GM18511 (cell line): ENCODE data around the gene ABI3BP.
A peak's percentile ranks its signal among the peaks of the same experiment; 100 is the strongest.

Experiments used
- ATAC-seq: cut with Tn5 transposase; IDR thresholded peaks from one replicate; pipeline ENCODE4 v1.9.1; 2021; ENCODE audit warnings: mild to moderate bottlenecking, moderate library complexity; ENCODE audit not compliant: unreplicated experiment

Gene ABI3BP

DNA sequence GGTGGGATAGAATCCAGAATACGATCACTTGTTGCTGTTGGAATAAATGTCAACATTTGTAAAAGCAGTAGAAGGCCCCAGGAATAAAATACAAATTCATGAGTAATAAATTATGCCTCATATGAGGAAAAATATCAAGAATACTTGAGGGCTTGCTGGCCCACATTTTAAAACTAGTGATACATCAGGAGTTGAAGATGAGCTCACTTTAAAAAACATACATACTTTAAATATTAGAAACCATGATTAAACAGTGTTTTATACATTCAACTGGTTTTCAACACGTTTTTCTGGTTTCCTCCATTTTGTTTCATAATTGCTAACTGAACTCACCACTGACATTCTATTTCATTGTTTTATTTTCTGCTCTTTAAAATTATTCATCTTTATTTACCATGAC lies 142.5 kb downstream of the ABI3BP start:
- no peak for ATAC-seq

DNA sequence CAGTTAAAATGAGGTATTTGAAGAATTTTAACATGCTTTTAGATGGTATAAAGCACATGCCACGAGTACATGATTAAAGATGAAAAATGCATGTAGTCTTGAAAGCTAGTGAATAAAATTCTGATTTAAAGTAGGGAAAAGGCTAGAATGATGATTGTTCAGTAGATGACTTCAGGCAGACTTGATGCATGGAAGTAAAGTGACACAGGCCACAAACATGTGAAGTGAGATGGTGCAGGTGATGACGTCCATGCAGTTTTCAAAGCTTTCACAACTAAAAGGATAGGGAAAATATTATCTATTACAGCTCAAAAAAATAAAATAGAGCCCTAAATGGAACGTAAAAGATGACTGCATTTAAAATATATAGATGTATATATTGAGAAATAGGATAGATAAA lies 143.1 kb downstream of the ABI3BP start:
- no peak for ATAC-seq

DNA sequence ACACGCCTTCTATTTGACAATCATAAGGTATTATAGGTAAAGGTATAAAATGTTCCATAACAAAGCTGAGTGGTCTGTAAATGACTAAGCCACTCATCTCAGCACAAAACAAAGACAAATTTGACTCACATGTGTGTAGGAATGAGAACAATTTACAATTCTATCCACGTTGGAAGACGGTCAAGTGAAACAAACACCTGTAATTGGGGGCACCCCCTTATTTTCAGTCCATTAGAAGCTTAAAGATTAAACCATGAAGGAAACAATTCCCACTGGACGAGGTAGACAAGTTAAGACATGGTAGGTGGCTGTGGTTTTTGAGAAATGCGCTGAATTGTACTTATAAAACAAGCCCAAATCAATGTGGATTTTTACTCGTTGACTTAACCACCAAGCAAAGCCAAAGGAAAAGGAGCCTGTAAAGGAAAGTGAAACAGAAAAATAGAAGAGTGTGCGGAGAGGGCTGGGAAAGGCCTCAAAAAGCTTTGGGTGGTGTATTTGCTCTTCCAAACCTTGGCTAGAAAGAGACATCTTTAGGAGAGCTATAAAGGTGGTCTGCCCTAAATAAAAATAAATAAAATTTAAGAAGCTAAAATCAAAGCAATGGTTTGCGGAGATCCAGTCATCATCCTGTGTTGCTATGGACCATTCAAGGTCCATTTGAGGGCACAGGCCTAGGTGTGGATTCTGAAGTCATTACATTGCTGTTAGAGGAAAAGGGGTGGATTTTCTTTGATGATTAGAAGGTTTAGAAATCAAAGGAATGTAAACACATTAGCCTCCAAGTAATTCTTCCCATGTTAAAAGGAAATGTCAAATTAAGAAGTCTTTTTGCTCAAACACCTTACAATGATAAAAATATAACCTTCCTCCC lies 148.9 kb downstream of the ABI3BP start:
- ATAC-seq, result no peak

DNA sequence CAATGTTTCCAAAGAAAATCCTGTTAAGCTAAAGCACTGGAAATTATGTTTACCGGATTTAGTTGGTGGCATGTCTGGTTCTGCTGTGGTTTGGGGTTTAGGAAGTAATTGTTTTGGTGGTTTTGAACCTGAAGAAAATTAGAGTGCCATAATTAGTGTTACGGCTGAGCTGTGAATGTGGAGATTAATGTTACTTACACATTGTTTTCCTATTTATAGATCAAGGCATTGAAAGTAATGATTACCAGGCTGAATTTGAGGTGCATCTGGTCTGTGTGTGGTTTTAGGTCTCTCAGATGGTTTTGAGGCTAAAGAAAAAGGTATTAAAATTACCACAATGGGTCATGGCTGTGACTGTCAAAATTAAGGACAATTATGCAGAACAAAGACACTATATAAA lies 155.1 kb downstream of the ABI3BP start:
- no peak for ATAC-seq

DNA sequence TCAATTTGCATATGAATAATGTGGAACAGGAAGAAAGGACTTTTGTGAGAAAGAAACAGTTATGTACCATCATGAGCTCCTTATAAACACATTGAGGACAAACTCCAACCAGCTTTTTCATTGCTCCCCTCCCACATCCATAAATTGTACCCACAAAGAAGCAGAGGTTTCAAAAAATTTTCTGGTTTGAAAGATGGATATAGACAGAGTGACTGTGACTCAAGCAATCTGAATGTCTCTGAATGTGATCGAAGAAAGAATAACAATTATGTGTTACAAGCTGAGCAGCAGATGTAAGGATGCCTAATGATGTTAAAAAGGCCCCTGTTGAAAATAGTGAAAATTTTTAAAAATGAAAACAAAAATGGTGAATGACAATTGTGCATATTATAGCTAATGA lies 156.6 kb downstream of the ABI3BP start:
- ATAC-seq, result no peak

DNA sequence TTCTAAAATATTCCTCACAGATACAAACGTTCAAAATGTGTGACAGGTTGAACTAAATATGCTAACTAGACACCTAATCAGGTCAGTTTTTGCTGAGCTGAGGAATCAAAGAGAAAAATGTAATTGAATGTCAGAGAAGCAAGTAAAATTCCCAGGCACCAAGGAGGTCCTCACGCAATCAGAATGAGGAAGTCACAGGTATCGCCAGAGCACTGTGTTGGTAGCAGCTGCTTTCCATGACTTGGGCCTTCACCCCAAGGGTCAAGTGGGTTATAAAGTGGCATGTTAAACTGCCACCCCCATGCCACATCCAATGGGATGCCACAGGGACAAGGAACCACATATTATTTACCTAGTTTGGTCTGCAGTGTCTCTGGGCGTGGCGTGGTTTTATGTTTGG lies 158.9 kb downstream of the ABI3BP start:
- ATAC-seq, result no peak

DNA sequence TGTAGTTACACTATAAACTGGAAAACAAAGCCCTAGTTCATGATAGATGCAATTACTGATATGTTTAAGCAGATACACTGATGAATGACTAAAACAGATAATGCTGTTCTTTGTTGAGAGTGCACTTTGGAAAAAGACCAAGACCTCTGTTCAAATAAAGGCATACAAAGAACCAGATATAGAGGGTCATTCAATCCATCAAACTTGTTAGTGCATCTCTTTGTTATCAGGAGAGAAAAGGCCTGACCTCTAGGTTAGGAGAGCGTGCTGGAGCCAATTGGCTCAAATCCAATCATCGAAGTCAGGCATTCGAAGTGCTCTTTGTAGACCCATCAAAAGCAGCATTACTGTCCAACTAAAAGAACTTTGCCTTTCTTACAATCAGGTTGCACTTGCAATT lies 159.7 kb downstream of the ABI3BP start:
- ATAC-seq, result no peak

DNA sequence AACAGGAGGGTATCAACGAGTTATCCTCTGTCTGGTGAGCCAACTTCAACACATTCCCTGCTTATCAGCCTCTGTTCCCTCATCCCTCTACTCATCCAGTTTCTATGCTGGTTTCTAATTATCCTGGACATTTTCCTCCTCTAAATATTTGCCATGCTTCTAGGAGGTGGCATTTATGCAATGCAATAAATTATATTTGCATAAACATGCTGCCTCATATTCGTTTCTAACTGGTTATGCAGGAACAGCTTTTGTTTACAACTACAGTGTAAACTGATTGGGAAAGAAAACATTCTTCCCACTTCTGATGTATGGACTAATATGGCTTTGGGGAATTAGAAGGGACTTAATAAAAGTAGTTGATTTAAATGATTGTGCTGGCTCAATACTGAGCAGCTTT lies 161.6 kb downstream of the ABI3BP start:
- no peak for ATAC-seq

DNA sequence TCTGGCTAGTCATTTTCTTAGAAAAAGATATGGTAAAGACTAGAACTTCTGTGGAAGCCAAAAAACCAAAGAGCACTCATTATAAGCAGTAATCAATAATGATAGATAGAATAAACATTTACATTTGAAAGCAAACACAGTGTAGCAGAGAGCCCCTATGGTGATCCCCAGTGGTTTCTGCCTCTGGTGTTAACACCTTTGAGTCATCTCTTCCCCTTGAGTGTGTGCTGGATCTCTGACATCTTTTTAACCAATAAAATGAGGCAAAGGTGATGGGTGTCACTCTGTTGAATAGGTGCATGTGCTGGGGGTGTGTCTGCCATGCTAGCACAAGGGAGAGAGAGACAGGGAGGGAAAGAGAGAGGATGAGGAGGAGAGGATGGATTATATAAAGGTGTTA lies 162.3 kb downstream of the ABI3BP start:
- no peak for ATAC-seq

DNA sequence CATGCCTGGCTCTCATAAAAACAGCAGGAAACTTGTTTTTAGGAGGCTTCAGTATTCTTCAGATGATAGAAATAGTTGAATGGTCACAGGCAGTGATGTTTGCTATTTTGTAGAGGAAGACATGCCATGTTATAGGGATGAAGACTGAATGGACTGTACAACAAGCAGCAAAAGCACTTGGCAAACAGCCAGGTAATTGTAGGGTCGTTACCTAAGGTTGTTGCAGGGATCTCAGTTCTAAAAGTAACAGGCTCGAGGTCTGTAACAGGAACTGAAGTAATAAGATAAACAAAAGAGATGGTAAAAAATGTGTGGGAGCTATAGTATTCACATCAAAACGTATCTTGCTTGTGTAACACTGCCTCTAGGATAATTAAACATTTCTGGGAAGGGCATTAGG lies 167.6 kb downstream of the ABI3BP start:
- no peak for ATAC-seq

DNA sequence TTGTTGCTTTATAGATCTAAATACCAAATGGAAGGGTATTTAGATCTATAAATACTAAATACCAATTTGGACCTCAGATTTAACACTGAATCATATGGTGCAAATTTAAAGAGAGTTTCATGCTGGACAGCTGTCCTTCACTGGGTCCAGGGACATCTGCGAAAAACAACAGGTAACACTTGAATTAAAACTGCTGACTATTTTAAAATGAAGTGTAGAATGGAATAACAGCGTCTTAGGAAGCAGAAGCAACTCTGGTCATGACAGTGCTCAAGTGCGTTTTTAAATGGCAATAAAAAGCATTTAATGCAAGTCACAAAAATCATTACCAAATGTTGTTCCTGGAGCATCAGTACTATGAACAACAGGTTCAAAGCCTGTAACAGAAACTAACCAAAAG lies 177.6 kb downstream of the ABI3BP start:
- ATAC-seq, result no peak

DNA sequence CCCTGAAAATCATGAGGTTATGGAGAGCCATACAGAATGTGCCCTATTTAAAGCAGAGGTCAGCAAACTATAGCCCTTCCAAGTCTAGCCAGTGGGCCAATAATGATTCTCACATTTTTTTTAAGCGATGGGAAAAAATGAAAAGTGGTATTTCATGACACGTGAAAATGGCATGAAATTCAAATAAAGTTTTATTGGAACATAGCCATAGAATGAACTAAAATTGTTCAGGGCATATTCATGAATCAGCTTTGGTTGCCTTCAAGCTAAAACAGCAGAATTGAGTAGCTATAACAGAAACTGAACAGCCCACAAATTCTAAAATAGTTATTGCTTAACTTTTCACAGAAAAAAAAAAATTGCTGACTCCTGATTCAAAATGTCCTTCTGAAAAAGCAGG lies 179.4 kb downstream of the ABI3BP start:
- no peak for ATAC-seq

DNA sequence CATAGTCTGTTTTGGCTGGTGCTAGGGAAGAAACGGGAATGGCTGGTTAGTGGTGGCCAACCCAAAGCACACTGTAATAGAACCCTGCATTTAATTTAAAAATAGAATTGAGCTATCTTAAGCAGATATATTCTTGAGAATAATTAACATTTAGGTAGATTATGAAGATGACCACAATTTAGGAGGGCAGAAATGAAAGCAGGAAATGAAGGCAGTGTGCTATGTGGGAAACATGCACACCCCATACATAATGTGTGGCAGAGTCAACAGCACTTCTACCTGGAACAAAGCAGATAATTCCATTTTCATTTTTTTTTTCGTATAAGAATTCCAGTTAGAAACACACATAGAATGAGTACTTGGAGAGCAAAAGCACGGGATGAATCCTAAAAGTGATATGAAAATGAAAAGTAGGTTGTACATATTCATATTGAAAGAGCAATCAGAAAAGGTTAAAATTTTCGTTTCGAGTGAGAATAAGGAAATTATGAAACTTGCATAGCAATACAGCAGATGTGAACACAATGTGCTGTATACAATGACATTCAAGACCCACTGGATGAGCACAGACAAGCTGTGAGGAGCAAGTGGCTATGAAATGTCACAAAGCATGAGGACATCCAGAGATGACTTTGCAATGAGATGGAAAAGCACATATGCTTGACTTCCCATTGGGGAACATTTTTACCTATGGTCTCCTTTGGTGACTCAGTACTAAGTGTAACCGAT lies 181.3 kb downstream of the ABI3BP start:
- peak; percentile 81 for ATAC-seq

DNA sequence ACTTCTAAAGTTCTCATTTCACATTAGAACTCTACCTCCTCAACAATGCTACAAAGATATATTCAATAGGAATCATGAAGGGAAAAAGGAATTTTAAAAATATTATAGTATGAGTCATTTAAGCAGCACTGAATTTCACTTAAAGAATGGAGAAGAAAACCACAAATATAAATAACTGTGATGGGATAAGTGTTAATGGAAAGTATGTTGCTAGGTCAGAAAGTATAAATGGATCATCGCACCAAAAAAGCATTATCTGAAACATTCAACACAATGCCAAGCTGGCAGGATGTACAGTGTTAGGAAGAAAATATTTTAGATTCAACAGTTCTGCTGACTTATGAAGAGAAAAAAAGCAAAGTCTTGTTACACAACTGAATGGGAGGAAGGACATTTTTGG lies 182.6 kb downstream of the ABI3BP start:
- no peak for ATAC-seq

DNA sequence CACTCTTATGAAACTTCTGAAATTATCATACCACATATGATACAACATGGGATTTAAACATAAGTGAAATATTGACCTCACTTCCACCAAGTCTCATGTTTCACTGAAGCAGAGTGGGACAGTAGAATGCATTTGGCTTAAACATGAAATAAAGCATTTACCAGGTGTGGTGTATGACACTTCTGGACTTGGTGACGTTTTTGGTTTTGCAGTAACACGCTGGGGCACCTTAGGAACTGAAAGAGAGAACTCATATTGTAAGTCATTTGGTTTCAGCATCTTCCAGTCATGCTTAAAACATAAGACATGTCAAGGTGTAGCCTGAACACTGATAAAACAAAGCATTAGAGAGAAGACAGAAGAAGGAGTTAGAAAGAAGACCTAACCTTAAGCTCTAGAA lies 188.6 kb downstream of the ABI3BP start:
- ATAC-seq, result no peak

DNA sequence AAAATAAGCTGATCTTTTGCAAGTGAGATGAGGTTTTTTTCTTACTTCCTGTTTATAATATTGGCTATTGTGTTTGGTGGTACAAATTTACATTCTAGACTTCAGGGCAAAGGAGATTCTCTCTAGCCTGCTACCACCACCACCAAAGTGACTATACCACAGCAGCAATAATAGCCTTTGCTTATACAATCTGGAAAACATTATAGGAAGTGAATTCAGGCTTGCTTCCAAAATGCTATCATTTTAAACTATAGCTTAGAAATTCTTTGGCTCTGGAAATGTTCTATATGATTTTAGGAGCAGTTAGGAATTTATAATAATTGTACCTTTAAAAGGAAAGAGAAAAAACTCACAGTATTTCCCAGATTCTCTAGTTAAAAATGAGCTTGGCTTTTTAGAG lies 189.5 kb downstream of the ABI3BP start:
- ATAC-seq, result no peak

DNA sequence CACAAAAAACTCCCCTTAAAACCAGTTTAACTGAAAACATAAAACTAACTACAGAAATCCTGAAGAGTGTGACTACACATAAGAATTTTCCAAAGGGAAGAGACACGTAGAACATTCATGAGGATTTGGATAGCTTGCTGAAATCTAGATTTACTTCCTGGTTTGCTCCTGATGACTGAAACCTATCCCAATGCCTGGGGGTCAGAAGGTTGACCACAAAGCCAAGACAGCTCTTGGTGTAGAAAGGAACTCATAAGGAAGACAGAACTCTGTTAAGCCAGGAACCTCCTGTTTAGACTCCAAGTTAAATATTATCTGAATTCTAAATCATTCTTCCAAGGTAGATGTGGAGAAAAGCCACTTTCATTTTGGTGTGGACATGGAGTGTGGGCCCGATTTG lies 191.1 kb downstream of the ABI3BP start:
- no peak for ATAC-seq

DNA sequence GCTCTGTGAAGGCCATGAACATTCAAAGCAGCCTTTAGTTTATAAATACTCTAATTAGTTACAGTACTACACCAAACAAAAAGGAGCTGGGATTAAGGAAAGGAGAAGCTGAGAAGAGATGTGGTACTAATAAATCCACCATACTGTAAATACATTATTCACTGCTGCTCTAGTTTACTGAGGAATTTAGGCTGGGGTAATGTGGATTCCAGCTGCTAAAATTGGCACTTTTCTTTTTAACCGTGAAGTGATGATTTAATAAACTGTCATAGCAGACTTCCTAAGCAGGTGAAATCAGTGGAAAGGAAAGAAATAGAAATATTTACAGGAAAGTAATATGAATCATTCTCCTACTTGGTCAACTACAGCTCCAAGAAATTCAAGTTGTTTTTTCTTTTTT lies 195.2 kb downstream of the ABI3BP start:
- ATAC-seq, result no peak

DNA sequence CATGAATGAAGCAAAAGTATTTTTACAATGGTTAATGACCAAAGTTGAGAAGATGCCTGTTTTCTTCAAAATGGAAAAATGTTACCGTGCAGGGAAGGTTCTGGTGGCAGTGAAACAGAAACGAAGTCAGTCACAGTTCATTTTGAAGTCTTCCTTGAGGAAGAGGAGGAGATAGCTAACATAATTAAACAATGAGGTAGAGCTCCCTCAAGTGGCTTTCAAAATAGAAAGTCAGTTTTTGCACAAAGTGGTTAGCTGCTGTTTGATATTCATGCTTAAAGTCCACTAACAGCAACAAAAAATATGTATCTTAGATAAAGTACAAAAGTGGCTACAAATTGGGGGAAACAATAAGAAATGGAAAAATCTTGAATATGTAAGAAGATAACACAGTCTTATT lies 196.7 kb downstream of the ABI3BP start:
- peak; percentile 78 for ATAC-seq

DNA sequence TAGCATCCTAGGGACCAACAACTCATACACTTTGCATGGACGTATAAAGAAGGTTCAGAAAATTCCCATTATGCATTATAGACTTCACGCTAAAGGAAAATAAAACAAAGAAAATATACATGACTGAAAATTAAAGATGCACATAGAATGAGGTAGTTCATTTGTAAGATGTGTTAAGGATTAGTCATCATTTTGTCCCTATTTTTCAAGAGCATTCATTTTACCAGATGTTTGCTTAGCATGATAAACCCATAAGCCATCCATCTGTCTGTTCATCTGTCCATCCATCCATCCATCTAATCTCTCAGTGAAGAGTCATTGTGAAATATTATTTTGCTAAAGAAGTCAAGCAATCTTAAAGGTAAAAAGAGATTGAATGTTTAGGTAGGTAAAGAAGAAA lies 203.6 kb downstream of the ABI3BP start:
- no peak for ATAC-seq

DNA sequence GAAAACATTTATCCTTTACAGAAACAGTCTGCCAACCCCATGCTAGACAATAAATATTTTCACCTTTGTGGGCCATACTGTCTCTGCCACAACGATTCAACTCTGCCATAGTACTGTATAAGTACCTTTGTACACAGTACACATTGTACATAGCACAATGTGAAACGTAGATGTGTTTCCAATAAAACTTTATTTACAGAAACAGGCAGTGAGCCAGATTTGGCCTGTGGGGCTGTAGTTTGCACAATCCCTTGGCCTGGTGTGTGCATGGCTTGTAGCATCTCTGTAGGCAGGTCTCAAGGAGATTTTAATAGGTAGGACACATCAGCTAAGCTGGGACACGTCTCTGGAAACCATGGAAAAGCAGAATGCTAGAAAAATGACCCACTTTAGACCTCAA lies 209.6 kb downstream of the ABI3BP start:
- ATAC-seq, result no peak

DNA sequence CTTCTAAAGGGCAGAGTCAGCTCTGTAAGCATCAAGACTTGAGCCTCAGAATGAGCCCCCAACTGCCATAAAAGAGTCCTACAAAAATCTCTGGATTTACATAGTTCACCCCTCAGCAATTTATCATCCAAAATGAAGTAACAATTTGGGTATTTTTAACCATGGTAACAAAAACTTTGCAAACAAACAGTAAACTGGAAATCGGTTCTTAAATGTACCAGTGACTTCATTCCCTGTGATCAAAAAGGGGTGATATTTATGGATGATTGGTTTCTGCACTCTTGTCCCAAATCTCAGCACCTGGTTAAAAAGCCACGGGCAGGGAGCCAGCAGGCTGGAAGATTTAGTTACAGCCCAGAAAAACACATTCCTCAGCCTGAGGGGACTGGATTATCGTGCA lies 210.3 kb downstream of the ABI3BP start:
- no peak for ATAC-seq
